Skin epidermis (tissue), 12 donors: Measurements from ENCODE around the gene HLA-DQA2.
"Not testable (repeated sequence)": the region's sequence is repeated elsewhere in the genome, so short reads cannot be mapped to it uniquely, and the experiment has no call there.

Experiments
- H3K27ac ChIP-seq, 21 experiments: fragments of 200-600 bp; sonication (generic) in 11 of 21; one replicate each; pipeline ENCODE4 v1.5.0; 2020; ENCODE audit warnings: mild to moderate bottlenecking in 3 of 21, inconsistent platforms in 2 of 21, moderate library complexity in 2 of 21
- H3K4me3 ChIP-seq, 7 experiments: fragments of 200-600 bp; sonication (generic) in 2 of 7; one replicate each; pipeline ENCODE4 v1.5.0; 2020; ENCODE audit warnings: inconsistent platforms in 2 of 7, mild to moderate bottlenecking in 2 of 7, moderate library complexity in 1 of 7

The HLA-DQA2 gene

DNA sequence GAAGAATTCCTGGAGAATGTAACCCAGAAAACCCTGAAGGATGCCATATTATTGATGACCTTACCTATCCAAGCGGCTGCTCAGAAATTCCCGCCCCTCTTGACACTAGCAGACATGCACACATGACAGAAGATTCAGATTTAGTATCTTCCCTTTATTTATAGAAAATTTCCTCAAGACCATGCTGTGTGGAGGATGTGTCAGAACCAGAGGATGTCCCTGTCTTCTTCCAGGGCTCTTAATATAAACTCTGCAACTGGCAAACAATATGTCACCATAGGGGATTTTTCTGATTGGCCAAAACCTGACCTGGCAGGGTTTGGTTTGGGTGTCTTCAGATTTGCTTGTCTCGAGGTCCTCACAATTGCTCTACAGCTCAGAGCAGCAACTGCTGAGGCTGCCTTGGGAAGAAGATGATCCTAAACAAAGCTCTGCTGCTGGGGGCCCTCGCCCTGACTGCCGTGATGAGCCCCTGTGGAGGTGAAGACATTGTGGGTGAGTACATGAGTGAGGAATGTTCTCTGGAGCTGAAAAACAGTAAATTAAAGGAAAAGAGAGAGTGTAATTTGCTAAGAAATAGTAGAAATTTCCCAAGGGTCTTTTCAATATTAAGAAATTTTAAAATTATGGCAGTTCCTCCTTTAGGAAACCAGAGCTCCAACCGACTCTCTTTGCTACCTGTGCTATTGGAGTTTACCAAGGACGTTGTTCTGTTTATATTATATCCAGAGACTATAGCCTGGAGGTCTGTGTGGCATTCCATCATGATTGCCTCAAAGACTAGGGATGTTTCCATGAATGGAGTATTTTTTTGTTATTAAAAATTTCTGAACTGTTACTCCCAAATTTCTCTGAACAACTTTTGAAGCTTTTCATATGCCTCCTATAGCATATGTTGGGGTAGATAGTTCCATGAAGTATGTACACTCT, at the start of gene HLA-DQA2:
TSS of gene HLA-DQA2 (plus strand) at position 361 of the 930 bp plus-strand sequence. CDS start at position 414, 53 bp downstream.
- Histone ChIP-seq H3K4me3 (no peak within 1 kb of the TSS), H3K27ac (no peak within 1 kb of the TSS)

DNA sequence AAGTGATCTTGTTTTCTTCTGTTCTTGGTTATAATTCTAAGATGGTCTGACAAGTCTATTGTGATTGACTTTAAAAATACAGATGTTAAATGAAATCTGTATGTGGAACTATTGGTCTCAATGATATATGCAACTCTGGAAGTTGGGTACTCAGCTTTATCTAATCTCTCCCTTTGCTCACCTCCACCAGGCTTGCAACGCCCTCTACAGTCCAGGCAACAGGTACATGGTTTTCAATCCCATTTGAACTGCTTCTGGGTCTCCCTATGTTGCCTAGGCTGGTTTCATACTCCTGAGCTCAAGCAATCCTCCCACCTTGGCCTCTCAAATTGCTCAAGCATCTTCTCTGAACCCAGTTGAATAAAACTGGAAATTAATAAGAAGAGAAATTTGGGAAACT, 49.2 kb upstream of the HLA-DQA2 start:
- H3K4me3 ChIP-seq, result no peak overlapping the region
- no peak overlapping the region for H3K27ac ChIP-seq

DNA sequence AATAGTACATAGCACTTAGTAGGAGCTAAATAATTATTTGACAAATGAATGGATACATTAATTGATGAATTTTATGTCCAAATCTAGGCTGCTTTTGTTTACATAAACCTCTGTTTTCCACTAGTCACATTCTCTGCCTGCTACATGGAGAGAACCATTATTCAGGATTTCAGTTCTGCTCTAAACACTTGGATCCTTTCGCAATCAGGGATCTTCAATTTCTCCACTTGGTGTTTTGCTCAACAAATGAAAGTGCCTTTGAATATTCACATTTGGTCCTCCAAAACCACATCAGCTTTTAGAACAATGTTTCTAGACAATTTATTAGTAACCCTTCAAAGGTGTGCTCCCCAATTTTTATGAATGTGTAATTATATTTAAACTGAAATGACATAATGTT, 44.2 kb upstream of the HLA-DQA2 start:
- H3K27ac ChIP-seq, result no peak overlapping the region

DNA sequence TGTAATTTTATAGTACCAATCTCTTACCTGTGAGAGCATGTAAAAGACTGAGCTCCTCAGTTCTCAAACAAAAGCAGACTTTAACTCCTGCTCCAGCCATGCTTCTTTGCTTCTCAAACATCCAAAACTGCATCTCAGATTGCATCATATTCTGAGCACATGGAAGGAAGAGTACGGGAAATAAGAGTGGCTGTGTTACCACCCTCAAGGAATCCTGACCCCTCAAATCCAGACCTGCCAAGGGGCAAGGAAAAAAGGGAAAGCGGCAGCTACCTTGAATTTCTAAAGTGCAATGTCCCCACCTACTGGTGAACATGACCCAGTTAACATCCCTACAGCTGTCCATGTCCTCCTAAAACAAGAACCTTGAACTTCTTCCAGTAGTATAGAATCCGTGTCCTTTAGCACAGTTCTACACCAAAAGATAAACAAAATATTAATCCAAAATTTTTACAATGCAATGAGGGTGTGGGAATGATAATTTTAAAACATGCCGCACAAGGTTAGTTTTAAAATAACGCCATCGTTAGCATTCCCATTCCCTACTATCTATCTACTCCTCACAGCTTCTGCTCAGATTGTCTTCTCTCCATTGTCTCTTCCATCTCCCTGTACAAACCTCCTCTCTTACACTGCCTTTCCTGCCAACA, 40.7 kb upstream of the HLA-DQA2 start:
- Histone ChIP-seq H3K27ac (no peak overlapping the region), H3K4me3 (no peak overlapping the region)

More for the DNA sequence above, 44.2 kb upstream of the HLA-DQA2 start:
- H3K4me3 ChIP-seq, result no peak overlapping the region

DNA sequence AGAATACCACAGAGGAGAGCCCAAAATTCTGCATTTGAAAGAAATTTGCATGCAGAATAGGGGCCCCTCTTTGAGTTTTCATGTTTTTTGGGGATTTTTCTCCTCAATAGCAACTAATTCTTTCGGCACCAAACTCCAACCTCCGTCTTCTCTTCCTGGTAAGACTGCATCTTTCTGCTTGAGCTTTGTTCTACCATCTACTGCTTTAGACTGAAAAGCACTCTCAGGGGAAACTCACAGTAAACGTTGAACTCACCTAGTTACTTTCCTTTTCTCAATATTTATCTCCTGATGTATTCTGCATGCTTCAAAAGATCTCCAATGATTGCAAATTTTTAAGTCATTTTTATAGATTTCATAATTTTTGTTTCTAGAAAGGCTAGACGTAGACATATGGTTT, 37.8 kb upstream of the HLA-DQA2 start:
- H3K4me3 ChIP-seq, result no peak overlapping the region
- no peak overlapping the region for H3K27ac ChIP-seq

DNA sequence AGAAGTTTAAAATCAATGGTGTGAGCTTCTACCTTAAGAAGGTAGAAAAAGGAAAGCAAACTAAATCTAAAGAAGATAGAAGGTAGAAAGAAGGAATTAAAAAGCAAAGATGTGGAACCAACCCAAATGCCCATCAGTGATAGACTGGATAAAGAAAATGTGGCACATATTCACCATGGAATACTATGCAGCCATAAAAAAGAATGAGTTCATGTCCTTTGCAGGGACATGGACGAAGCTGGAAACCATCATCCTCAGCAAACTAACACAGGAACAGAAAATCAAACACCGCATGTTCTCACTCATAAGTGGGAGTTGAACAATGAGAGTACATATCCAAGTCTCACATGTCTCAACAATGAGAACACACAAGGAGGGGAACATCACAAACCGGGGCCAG, 36.0 kb upstream of the HLA-DQA2 start:
- not testable (repeated sequence) for H3K27ac ChIP-seq, H3K4me3 ChIP-seq

DNA sequence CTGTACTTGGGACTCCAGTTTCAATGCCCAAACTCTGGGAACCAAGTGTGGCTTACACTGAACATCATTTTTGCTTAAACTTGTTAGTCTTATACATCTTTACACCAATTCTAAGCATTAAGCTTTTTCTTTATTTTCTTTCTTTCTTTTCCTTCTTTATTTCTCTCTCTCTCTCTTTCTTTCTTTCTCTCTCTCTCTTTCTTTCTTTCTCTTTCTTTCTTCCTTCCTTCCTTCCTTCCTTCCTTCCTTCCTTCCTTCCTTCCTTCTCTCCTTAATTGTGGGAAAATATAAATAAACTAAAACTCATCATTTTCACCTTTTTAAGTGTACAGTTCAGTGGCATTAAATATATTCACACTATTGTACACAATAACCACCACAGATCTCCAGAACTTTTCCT, 31.6 kb upstream of the HLA-DQA2 start:
- H3K4me3 ChIP-seq, result no peak overlapping the region

DNA sequence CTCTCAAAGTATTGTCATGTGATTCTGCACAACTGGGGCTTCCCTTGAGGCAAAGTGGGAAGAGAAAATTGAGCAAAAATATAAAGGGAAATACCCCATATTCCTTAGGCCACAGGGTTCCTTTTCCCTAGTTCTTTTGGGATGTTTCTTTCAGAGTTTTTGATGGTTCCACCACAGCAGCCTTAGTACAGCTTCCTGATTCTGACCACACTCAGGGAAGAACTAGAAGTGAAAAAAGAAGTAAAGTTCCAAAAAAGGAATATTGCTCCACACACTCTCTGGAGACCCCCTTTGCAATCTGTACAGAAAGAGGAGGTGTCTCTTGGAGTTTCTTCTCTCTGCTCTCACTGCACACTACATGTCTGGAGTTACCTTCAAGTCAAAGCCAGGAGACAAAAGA, 27.9 kb upstream of the HLA-DQA2 start:
- H3K4me3 ChIP-seq, result no peak overlapping the region
- no peak overlapping the region for H3K27ac ChIP-seq

More for the DNA sequence above, 31.6 kb upstream of the HLA-DQA2 start:
- H3K27ac ChIP-seq, result no peak overlapping the region

DNA sequence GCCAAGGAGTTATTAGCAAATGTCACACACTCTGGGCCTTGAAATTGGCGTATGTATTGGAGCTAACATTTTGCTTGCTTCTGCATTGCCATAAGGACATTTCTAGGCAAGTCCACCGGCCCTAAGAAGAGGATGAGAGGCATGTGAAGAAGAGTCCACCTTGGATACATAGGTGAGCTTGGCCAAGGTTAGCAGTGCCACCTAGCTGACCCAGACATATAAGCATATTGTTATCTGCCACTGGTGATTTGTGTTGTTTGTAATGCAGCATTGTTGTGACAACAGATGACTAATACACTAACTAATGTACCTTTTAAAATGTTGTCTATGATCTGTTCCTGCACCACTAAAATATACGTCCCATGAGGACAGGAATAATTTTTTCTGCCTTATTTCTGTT, 24.8 kb upstream of the HLA-DQA2 start:
- no peak overlapping the region for H3K27ac ChIP-seq
- no peak overlapping the region for H3K4me3 ChIP-seq

DNA sequence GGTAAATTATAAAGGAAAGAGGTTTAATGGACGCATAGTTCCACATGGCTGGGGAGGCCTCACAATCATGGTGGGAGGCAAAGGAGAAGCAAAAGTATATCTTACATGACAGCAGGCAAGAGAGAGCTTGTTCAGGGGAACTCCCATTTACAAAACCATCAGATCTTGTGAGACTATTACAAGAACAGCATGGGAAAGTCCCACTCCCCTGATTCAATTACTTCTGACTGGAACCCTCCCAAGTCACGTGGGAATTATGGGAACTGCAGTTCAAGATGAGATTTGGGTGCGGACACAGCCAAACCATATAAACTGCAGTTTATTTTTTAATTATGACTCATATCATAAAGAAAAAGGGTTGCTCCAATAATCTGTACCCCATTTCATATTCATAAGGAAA, 22.3 kb upstream of the HLA-DQA2 start:
- no peak overlapping the region for H3K27ac ChIP-seq
- no peak overlapping the region for H3K4me3 ChIP-seq

DNA sequence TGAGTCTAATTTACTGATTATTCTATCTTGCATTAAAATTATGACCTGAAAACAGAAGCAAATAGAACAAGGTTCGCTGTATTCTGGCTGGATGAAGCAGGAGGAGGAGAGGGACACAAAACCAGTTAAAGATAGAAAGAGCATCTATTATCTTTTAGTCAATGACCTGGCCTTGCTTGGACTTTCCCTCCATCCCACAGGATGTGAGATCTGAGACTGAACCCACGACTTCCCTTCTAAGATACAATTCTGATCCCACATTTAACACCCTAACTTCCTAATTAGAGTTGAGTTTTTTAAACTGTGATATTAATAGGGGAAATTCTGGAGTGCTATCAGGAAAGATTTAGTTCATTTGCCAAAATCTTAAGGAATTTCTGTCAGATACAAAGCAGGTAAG, 3.1 kb upstream of the HLA-DQA2 start:
- no peak overlapping the region for H3K27ac ChIP-seq
- no peak overlapping the region for H3K4me3 ChIP-seq

DNA sequence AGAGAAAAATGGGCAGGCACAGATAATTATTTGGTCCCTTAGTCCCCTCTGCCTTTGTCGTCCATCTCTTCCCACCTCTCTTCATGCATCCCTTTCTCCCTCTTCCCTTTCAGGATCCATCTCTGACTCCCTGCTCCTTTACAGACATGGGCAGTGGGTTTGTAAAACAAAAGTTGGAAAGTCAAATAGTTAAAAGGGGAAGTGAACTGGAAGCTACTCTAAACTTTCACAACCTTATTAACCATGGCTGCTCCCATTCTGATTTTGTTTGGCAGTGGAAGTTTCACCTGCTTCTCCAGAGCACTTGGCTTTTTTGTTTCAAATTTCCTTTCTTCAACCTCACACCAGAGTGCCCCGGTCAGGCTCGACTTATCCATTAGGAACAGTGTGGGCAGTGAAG, 1.2 kb downstream of the HLA-DQA2 start:
- H3K27ac ChIP-seq, result no peak overlapping the region
- H3K4me3 ChIP-seq, result no peak overlapping the region

DNA sequence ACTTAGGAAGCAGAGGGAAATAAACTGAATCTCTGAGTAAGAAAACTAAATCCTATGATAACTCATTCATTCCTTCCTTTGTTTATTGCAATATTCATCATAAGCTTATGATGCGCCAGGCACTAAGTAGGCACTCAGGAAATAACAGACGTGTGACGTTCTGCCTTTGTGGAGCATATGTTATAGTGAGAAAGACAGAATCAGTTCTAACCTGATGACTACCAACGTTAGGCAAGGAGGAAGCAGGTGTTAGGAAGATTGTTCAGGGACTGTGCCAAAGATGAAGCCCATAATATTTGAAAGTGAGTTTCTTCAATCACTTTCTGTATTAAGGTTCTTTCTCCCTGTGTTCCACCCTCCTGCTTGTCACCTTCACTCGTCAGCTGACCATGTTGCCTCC, 3.6 kb downstream of the HLA-DQA2 start:
- Histone ChIP-seq H3K27ac (no peak overlapping the region), H3K4me3 (no peak overlapping the region)

DNA sequence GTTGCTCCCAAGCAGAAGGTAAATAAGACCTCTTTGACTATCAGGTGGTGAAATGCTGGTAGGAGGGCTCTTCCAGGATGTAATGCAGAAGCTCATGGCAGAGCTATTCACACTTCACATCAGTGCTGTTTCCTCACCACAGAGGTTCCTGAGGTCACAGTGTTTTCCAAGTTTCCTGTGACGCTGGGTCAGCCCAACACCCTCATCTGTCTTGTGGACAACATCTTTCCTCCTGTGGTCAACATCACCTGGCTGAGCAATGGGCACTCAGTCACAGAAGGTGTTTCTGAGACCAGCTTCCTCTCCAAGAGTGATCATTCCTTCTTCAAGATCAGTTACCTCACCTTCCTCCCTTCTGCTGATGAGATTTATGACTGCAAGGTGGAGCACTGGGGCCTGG, 4.5 kb downstream of the HLA-DQA2 start:
- H3K4me3 ChIP-seq, H3K27ac ChIP-seq: not testable (repeated sequence)

DNA sequence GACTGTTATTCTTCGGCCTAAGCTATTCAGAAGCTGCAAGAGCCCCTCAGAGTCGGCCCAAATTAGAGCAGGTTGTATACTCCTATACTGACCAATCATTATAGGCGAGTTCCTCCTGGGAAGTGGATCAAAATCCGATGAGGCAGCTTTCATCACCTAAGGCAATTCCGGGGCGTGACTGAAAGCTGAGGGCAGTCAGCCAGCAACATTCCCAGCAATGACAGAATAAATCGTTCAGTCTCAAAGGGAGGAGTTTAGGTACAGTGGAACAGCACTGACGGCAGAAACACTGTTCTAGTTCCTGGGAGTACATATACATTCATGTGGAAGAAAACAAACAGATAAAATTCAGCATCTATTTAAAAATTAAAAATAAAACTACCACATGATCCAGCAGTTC, 11.4 kb downstream of the HLA-DQA2 start:
- Histone ChIP-seq H3K4me3 (no peak overlapping the region), H3K27ac (no peak overlapping the region)

DNA sequence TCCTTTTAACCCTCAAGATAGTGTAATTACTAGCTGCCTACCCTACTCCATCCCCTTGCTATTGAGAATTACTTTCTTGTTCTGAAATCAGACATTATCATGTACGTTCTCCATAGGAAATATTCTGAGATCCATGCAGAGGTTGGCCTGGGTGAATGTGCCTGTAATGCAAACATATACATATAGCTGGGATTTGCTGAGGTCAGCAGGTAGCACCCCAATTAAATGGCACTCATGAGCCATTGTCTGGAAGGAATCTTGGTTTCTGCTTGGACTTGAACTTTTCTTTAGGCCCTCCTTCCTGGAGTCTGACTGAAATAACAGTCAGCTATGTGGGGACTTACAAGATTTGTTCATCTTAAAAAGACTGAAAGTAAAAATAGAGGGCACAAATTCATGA, 18.5 kb downstream of the HLA-DQA2 start:
- Histone ChIP-seq H3K4me3 (no peak overlapping the region), H3K27ac (no peak overlapping the region)

DNA sequence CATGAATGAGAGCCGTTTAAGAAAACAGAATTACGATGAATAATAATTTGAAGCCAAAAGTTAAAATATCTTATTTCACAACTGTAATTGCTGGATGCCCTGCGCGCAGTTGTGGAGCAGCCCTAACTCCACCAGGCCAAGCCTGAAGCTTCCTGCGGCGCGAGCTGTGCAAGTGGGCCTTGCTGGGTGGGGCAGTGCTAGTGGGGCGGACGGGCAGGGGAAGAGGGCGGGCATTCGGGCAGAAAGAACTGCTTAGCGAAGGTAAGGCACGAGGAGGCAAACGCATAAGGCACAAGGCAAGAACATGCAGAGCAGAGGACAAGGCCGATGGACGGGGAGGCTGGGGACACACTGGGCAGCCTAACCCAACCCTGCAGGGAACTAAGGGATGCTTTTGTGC, 19.9 kb downstream of the HLA-DQA2 start:
- Histone ChIP-seq H3K27ac (no peak overlapping the region), H3K4me3 (no peak overlapping the region)

DNA sequence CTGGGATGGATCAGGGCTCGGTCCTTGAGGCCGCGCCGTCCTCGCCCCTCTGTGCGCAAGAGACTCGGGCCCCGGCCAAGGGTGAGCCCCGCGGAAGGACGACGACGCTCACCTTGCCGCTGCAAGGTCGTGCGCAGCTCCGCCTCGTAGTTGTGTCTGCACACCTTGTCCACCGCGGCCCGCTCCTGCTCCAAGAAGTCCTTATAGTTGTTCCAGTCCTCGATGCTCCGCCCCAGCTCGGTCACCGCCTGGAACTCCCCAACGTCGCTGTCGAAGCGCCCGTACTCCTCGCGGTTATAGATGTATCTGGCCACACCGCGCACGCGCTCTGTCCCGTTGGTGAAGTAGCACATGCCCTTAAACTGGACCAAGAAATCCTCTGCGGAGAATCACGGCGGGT, 20.4 kb downstream of the HLA-DQA2 start:
- H3K4me3 ChIP-seq, result no peak overlapping the region
- no peak overlapping the region for H3K27ac ChIP-seq

DNA sequence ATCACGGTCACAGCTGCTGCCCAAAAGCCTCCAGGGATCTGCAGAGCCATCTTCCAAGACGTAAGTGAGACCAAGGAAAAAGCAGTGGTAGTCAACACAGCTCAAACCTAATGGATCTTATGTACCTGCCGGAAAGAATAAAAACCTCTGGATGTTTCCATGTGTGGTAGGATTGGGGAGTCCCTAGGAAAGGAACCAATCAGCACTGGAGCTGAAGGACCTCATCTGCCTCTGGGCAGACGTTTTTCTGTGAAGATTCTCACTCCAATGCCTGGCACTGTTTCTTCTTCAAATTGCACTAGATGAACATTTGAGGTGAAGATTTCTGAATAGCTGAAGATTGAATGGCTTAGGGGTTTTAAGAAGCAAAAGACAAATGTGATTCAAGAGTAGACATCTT, 22.2 kb downstream of the HLA-DQA2 start, which contains the start of gene HLA-DQB2:
TSS of gene HLA-DQB2 (minus strand) at position 112 of the 400 bp plus-strand sequence. CDS start at position 50, 62 bp downstream.
- Histone ChIP-seq H3K27ac (peak within 1 kb of the TSS in 1 of 21 experiments; percentile 17), H3K4me3 (no peak within 1 kb of the TSS)

DNA sequence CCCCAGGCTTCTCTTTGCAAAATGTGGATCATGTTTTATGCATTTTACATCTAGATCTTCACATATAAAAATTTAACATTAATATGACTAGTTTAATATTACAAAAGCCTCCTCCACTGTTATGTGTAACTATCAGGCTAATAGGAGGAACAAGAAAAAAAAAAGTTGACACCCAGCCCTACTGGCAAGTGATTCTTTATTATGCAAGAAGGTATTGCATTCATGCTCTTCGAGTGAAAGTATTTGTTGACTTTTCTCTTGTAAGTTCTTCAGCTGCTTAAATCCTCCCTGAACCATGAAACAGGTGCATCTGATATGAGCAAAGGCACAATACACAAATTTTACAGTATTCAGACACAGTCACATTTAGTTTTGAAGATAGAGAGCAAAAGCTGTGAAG, 22.9 kb downstream of the HLA-DQA2 start:
- Histone ChIP-seq H3K27ac (no peak overlapping the region), H3K4me3 (no peak overlapping the region)

DNA sequence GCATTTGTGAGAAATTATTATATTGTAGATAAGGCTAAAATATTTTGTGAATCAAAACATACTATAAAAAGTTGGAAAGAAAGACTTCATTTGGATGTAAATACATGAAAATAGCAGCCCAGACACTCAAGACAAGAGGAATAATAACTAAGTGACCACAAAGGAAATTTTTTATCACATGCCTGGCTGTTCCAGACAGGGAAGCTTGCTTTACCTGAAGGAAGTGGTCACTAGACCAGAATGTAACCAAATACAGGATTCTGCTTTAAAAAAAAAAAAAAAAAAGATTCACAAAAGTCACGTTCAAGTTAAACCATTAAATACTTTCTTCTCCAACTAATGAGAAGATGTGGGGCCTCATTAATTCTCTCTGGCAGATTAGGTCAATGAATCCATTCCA, 31.5 kb downstream of the HLA-DQA2 start:
- Histone ChIP-seq H3K27ac (no peak overlapping the region), H3K4me3 (no peak overlapping the region)
